ENCODE results near the gene DYNLT2. TPM values are rescaled to one million over a fixed set of nuclear protein-coding genes. Genes with fewer than 3 reads are reported as not detected.
A peak's percentile ranks its signal among the peaks of the same experiment; 100 is the strongest.

The DYNLT2 gene
- total and polyA plus RNA-seq, 2 of the 13 experiments (the other 11 are each of a cell fraction or from before 2014, with no cell fraction given), result 2.1 to 4.3 TPM

DNA sequence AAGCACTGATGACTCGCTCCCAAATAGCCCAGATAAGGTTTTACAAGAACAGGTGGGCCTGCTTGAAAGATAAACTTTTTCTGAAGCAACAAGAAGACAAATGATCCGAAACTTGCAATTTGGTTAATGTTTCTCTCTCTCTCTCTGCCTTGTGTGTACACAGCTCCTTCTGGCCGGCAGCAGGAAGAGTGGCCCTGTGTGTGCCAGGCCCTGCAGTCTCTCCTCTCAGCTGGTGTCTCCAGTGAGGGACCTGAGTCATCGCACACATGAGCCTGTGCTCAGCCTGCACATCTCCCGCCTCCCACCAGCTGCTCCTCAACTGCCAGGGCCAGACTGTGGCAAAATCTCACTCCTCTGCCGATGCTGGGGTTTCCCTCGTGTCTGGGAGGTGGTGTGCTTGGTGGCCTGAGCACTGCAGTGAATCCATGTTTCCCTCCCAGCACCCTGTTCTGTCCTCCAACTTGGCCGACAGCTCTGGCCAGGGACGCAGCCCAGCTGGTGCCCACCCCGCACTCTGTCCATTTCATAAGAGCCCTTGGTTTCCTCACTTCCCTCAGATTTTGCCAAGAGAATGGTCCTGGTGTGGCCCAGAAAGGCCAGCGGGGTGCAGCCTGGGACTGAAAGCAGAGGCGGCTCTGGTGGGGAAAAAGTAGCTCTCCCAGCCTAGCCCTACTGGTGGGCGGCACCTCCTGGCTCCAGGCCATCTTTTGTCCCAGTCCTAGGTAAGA is 49.5 kb upstream of the DYNLT2 start (continued):
- TF ChIP-seq CBX1 (IDR thresholded peaks at IDR 0.05; ENCODE audit: low read depth) (no peak), NCOA2 (CRISPR knock-in tag; IDR thresholded peaks at IDR 0.05) (peak; percentile 90), TEAD3 (CRISPR knock-in tag; optimal IDR thresholded peaks at IDR 0.05; ENCODE audit: borderline replicate concordance) (peak; percentile 46), TOE1 (CRISPR knock-in tag; IDR thresholded peaks at IDR 0.05) (no peak), ZNF746 (CRISPR knock-in tag; IDR thresholded peaks at IDR 0.05) (no peak; the same call in 1 of the 2 replicates), PRMT3 (CRISPR knock-in tag; IDR thresholded peaks at IDR 0.05; ENCODE audit: borderline replicate concordance, low read depth) (0 out of 2 replicates have a peak, but pooled peaks have one; percentile 43), MAFF (IDR thresholded peaks at IDR 0.05; ENCODE audit: low read depth, low read length) (peak; percentile 32; the same call in 1 of the 2 replicates), ZFP36L2 (CRISPR knock-in tag; IDR thresholded peaks at IDR 0.05) (no peak), MEF2D (CRISPR knock-in tag; IDR thresholded peaks at IDR 0.05) (peak; percentile 83; the same call in 1 of the 2 replicates), SP4 (CRISPR knock-in tag; IDR thresholded peaks at IDR 0.05) (peak; percentile 80), SAFB2 (CRISPR knock-in tag; IDR thresholded peaks at IDR 0.05; ENCODE audit: borderline replicate concordance, low read depth) (no peak), ZFX (CRISPR knock-in tag; IDR thresholded peaks at IDR 0.05; ENCODE audit: low read depth) (peak; percentile 88), ZNF383 (CRISPR knock-in tag; IDR thresholded peaks at IDR 0.05; ENCODE audit: borderline replicate concordance) (peak; percentile 59; the same call in 1 of the 2 replicates), FOXA3 (CRISPR knock-in tag; IDR thresholded peaks at IDR 0.05) (peak; percentile 93), ZNF567 (CRISPR knock-in tag; IDR thresholded peaks at IDR 0.05; ENCODE audit: borderline replicate concordance) (peak; percentile 84; the same call in 1 of the 2 replicates), FLYWCH1 (CRISPR knock-in tag; IDR thresholded peaks at IDR 0.05) (no peak), ZBTB42 (CRISPR knock-in tag; IDR thresholded peaks at IDR 0.05) (0 out of 2 replicates have a peak, but pooled peaks have one; percentile 67), GTF3A (CRISPR knock-in tag; conservative IDR thresholded peaks at IDR 0.05) (no peak), RNF2 (conservative IDR thresholded peaks at IDR 0.05; ENCODE audit: low read depth) (peak; percentile 59)
- TF ChIP-seq, protein P1, sequence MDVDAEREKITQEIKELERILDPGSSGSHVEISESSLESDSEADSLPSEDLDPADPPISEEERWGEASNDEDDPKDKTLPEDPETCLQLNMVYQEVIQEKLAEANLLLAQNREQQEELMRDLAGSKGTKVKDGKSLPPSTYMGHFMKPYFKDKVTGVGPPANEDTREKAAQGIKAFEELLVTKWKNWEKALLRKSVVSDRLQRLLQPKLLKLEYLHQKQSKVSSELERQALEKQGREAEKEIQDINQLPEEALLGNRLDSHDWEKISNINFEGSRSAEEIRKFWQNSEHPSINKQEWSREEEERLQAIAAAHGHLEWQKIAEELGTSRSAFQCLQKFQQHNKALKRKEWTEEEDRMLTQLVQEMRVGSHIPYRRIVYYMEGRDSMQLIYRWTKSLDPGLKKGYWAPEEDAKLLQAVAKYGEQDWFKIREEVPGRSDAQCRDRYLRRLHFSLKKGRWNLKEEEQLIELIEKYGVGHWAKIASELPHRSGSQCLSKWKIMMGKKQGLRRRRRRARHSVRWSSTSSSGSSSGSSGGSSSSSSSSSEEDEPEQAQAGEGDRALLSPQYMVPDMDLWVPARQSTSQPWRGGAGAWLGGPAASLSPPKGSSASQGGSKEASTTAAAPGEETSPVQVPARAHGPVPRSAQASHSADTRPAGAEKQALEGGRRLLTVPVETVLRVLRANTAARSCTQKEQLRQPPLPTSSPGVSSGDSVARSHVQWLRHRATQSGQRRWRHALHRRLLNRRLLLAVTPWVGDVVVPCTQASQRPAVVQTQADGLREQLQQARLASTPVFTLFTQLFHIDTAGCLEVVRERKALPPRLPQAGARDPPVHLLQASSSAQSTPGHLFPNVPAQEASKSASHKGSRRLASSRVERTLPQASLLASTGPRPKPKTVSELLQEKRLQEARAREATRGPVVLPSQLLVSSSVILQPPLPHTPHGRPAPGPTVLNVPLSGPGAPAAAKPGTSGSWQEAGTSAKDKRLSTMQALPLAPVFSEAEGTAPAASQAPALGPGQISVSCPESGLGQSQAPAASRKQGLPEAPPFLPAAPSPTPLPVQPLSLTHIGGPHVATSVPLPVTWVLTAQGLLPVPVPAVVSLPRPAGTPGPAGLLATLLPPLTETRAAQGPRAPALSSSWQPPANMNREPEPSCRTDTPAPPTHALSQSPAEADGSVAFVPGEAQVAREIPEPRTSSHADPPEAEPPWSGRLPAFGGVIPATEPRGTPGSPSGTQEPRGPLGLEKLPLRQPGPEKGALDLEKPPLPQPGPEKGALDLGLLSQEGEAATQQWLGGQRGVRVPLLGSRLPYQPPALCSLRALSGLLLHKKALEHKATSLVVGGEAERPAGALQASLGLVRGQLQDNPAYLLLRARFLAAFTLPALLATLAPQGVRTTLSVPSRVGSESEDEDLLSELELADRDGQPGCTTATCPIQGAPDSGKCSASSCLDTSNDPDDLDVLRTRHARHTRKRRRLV (CRISPR knock-in tag; IDR thresholded peaks at IDR 0.05), result 0 out of 2 replicates have a peak, but pooled peaks have one; percentile 35
- TF ChIP-seq, protein P2, sequence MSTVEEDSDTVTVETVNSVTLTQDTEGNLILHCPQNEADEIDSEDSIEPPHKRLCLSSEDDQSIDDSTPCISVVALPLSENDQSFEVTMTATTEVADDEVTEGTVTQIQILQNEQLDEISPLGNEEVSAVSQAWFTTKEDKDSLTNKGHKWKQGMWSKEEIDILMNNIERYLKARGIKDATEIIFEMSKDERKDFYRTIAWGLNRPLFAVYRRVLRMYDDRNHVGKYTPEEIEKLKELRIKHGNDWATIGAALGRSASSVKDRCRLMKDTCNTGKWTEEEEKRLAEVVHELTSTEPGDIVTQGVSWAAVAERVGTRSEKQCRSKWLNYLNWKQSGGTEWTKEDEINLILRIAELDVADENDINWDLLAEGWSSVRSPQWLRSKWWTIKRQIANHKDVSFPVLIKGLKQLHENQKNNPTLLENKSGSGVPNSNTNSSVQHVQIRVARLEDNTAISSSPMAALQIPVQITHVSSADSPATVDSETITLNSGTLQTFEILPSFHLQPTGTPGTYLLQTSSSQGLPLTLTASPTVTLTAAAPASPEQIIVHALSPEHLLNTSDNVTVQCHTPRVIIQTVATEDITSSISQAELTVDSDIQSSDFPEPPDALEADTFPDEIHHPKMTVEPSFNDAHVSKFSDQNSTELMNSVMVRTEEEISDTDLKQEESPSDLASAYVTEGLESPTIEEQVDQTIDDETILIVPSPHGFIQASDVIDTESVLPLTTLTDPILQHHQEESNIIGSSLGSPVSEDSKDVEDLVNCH (CRISPR knock-in tag; IDR thresholded peaks at IDR 0.05), result no peak
- TF ChIP-seq, protein P3, sequence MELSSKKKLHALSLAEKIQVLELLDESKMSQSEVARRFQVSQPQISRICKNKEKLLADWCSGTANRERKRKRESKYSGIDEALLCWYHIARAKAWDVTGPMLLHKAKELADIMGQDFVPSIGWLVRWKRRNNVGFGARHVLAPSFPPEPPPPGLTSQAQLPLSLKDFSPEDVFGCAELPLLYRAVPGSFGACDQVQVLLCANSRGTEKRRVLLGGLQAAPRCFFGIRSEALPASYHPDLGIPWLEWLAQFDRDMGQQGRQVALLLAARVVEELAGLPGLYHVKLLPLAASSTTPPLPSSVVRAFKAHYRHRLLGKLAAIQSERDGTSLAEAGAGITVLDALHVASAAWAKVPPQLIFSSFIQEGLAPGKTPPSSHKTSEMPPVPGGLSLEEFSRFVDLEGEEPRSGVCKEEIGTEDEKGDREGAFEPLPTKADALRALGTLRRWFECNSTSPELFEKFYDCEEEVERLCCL (CRISPR knock-in tag; IDR thresholded peaks at IDR 0.05; ENCODE audit: borderline replicate concordance), result no peak

All from HepG2 (cell line).